ENCODE results near the gene B4GALNT1. TPM values are rescaled to one million over a fixed set of nuclear protein-coding genes. Genes with fewer than 3 reads are reported as not detected.

The B4GALNT1 gene
- polyA plus RNA-seq, 1 donor from 2014 or later, result 99.9 TPM

DNA sequence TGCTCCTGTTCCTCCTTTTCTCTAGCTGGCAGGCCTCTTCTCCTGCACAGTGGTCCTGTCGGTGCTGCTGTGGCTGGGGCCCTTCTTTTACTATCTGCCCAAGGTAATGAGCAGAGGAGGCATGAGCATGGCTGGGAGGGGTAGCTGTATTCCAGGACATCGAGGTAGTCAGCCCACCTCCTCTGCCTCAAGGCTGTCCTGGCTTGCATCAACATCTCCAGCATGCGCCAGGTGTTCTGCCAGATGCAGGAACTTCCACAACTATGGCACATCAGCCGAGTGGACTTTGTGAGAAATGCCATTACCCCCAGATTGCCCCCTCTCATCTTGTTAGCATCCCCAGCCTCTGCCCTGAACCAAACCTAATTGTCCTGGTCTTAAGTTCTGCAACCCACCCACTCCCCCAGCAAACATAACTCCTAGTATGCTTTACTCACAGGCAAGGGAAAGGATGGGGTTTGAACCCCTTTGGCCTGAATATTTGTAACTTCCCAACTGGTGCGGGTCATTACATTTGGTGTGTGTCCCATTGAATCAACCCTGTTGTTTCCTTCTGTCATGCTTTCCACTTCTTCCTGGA lies 9.1 kb downstream of the B4GALNT1 start:
- Histone ChIP-seq H3K27me3 (ENCODE audit: insufficient read depth, low read depth, low read length) (peaks cover 83% of the 10 kb centered on the region), H3K9me3 (ENCODE audit: low read length) (no peaks in the 10 kb centered on the region), H4K20me1 (ENCODE audit: insufficient read depth) (no peaks in the 10 kb centered on the region), H3K36me3 (ENCODE audit: insufficient read depth, low read length) (peaks cover 7% of the 10 kb centered on the region), H3K9me2 (ENCODE audit: insufficient read depth, low read length) (no peaks in the 10 kb centered on the region), H3K27ac (ENCODE audit: low read length) (no peak overlapping the region), H3K79me2 (replicated peaks; ENCODE audit: insufficient read depth, low read length) (no peaks in the 10 kb centered on the region), H3K4me3 (ENCODE audit: low read length) (no peak overlapping the region), H3F3A (ENCODE audit: insufficient read depth, low read length, poor library complexity, severe bottlenecking) (no peaks in the 10 kb centered on the region), H3K4me2 (ENCODE audit: low read length) (no peak overlapping the region), H3K9ac (ENCODE audit: low read length) (no peak overlapping the region), H2AFZ (ENCODE audit: low read depth, low read length) (no peak overlapping the region)
- TF ChIP-seq TAF1 (IDR thresholded peaks at IDR 0.05; ENCODE audit: low read depth) (no peak), REST (IDR thresholded peaks at IDR 0.05; ENCODE audit: borderline replicate concordance) (no peak), SMC3 (conservative IDR thresholded peaks at IDR 0.05; ENCODE audit: poor library complexity) (no peak)

DNA sequence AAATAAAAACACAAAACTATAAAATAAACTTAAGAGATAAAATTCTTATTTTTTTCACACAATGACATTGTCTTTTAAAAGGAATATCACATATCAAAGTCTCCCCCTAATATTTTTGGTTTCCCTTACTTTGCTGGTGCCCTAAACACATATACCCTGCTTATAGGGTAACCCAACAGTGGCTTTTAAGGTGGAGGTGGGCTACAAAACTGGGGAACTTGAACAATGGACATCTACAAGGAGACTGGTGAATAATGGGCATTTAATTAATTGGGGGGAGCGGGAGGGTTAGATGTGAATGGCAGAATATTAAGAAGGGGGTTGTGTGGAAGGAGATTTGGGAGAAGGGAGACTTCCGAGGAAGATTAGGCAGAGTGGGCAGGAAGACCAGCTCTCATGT lies 9.6 kb downstream of the B4GALNT1 start:
- no peak overlapping the region for H3K4me2 ChIP-seq (ENCODE audit: low read length)
- H3K4me3 ChIP-seq (ENCODE audit: low read length), result no peak overlapping the region
- H3K9me3 ChIP-seq (ENCODE audit: low read length), result no peaks in the 10 kb centered on the region
- no peaks in the 10 kb centered on the region for H3K9me2 ChIP-seq (ENCODE audit: insufficient read depth, low read length)
- no peaks in the 10 kb centered on the region for H3F3A ChIP-seq (ENCODE audit: insufficient read depth, low read length, poor library complexity, severe bottlenecking)
- H3K79me2 ChIP-seq (replicated peaks; ENCODE audit: insufficient read depth, low read length), result no peaks in the 10 kb centered on the region
- H3K9ac ChIP-seq (ENCODE audit: low read length), result no peak overlapping the region
- no peak for TF ChIP-seq CTCF (IDR thresholded peaks at IDR 0.05; ENCODE audit: poor library complexity, severe bottlenecking)
- no peak for TF ChIP-seq TAF1 (IDR thresholded peaks at IDR 0.05; ENCODE audit: low read depth)
- TF ChIP-seq RAD21 (conservative IDR thresholded peaks at IDR 0.05), result no peak
- no peak for TF ChIP-seq POLR2AphosphoS5 (IDR thresholded peaks at IDR 0.05)
- TF ChIP-seq MXI1 (conservative IDR thresholded peaks at IDR 0.05; ENCODE audit: poor library complexity, severe bottlenecking), result no peak
- no peak for TF ChIP-seq EP300 (conservative IDR thresholded peaks at IDR 0.05; ENCODE audit: poor library complexity, severe bottlenecking)
- no peak for TF ChIP-seq SMC3 (conservative IDR thresholded peaks at IDR 0.05; ENCODE audit: poor library complexity)
- no peak for TF ChIP-seq REST (IDR thresholded peaks at IDR 0.05; ENCODE audit: borderline replicate concordance)
- no peak for TF ChIP-seq EZH2 (IDR thresholded peaks at IDR 0.05; ENCODE audit: borderline replicate concordance, insufficient read depth, low read length, poor library complexity, severe bottlenecking)
- H3K36me3 ChIP-seq (ENCODE audit: insufficient read depth, low read length), result peaks cover 2% of the 10 kb centered on the region
- no peaks in the 10 kb centered on the region for H4K20me1 ChIP-seq (ENCODE audit: insufficient read depth)
- no peak overlapping the region for H3K27ac ChIP-seq (ENCODE audit: low read length)
- peaks cover 83% of the 10 kb centered on the region for H3K27me3 ChIP-seq (ENCODE audit: insufficient read depth, low read depth, low read length)
- no peak overlapping the region for H2AFZ ChIP-seq (ENCODE audit: low read depth, low read length)

Data from neural cell (in vitro differentiated cells).